ENCODE data around the gene MED25.

GRCh38 chr19:49835562-49835961, 17.5 kb downstream of the MED25 start:
- TF ChIP-seq CTCF (conservative IDR thresholded peaks at IDR 0.05; ENCODE audit: low read length) (no peak), EZH2phosphoT487 (IDR thresholded peaks at IDR 0.05; ENCODE audit: borderline replicate concordance) (no peak)

Measured in Loucy (cell line).